Ascending aorta (tissue), 2 donors: ENCODE measurements around the gene SLC27A2. TPM values are rescaled to one million over a fixed set of nuclear protein-coding genes. Genes with fewer than 3 reads are reported as not detected.

Experiments
- DNase-seq, 2 donors: peaks; one replicate each; pipeline ENCODE4 v3.0.0-alpha.2; 2019; ENCODE audit warnings: low spot score in 2 of 2
- H3K27ac ChIP-seq, 2 donors: fragments of 200-600 bp; sonication (generic); one replicate each; pipeline ENCODE4 v1.5.1; 2016 to 2017; ENCODE audit warnings: mild to moderate bottlenecking in 1 of 2
- H3K27me3 ChIP-seq: fragments of 200-600 bp; sonication (generic); one replicate; pipeline ENCODE4 v1.5.1; 2017
- H3K36me3 ChIP-seq, 2 donors: fragments of 200-600 bp; sonication (generic); one replicate each; pipeline ENCODE4 v1.5.1; 2016
- H3K4me1 ChIP-seq, 2 donors: fragments of 200-600 bp; sonication (generic); one replicate each; pipeline ENCODE4 v1.5.1; 2016 to 2017; ENCODE audit warnings: mild to moderate bottlenecking in 1 of 2
- H3K4me3 ChIP-seq, 2 donors: fragments of 200-600 bp; sonication (generic); one replicate each; pipeline ENCODE4 v1.5.1; 2016 to 2017; ENCODE audit warnings: mild to moderate bottlenecking in 1 of 2
- H3K9me3 ChIP-seq, 2 donors: fragments of 200-600 bp; sonication (generic); one replicate each; pipeline ENCODE4 v1.5.1; 2016
- CTCF ChIP-seq, 3 experiments: fragments of 200-600 bp in 2 of 3; fragments of 450-650 bp in 1 of 3; sonication (generic) in 2 of 3; IDR thresholded peaks; one replicate each; pipeline ENCODE4 v1.5.1; 2016 to 2019; ENCODE audit warnings: antibody characterized with exemption in 3 of 3, mild to moderate bottlenecking in 1 of 3, moderate library complexity in 1 of 3
- intact Hi-C: fragments of 100-400 bp; cut with DNase I; formaldehyde crosslinking; loops from one replicate; pipeline ENCODE4 v1.15.1; 2023
- total RNA-seq: library from RNA; depleted of rRNA; stranded (reverse); fragments of >200 nt; gene quantifications from one replicate; pipeline ENCODE4 v1.1.0, GENCODE V29; 2016

Gene SLC27A2
- total RNA-seq, 1 donor from 2014 or later = not detected

GRCh38 chr15:50225938-50226337 lies 43.9 kb downstream of the SLC27A2 start:
- no peak for DNase-seq
- intact Hi-C loops = no loop called here
- Histone ChIP-seq H3K27me3 (no peaks in the 10 kb centered on the region), H3K9me3 (no peaks in the 10 kb centered on the region), H3K4me3 (no peak overlapping the region), H3K4me1 (no peaks in the 10 kb centered on the region), H3K36me3 (no peaks in the 10 kb centered on the region), H3K27ac (no peak overlapping the region)
- no peak for TF ChIP-seq CTCF (IDR thresholded peaks at IDR 0.05)

GRCh38 chr15:50227076-50227475 lies 45.1 kb downstream of the SLC27A2 start:
- Histone ChIP-seq H3K27me3 (no peaks in the 10 kb centered on the region), H3K9me3 (no peaks in the 10 kb centered on the region), H3K4me3 (no peak overlapping the region), H3K4me1 (no peaks in the 10 kb centered on the region), H3K27ac (no peak overlapping the region), H3K36me3 (no peaks in the 10 kb centered on the region)
- no peak for TF ChIP-seq CTCF (IDR thresholded peaks at IDR 0.05)
- intact Hi-C loops = no loop called here
- DNase-seq = no peak

- no peaks in the 10 kb centered on the region for H3K27me3 ChIP-seq
- intact Hi-C loops = no loop called here
- no peak for DNase-seq
- H3K27ac ChIP-seq = no peak overlapping the region
- no peaks in the 10 kb centered on the region for H3K9me3 ChIP-seq
- no peak overlapping the region for H3K4me3 ChIP-seq
- H3K36me3 ChIP-seq = no peaks in the 10 kb centered on the region
- H3K4me1 ChIP-seq = no peaks in the 10 kb centered on the region
- no peak for TF ChIP-seq CTCF (IDR thresholded peaks at IDR 0.05)
These were observed 46.9 kb downstream of the SLC27A2 start for GRCh38 chr15:50228866-50229265.

GRCh38 chr15:50229336-50229735 lies 47.3 kb downstream of the SLC27A2 start:
- Histone ChIP-seq H3K36me3 (no peaks in the 10 kb centered on the region), H3K4me1 (no peaks in the 10 kb centered on the region), H3K4me3 (no peak overlapping the region), H3K27ac (no peak overlapping the region), H3K27me3 (no peaks in the 10 kb centered on the region), H3K9me3 (no peaks in the 10 kb centered on the region)
- no peak for TF ChIP-seq CTCF (IDR thresholded peaks at IDR 0.05)
- DNase-seq = no peak
- intact Hi-C loops = no loop called here

- no peaks in the 10 kb centered on the region for H3K36me3 ChIP-seq
- no peaks in the 10 kb centered on the region for H3K9me3 ChIP-seq
- no peaks in the 10 kb centered on the region for H3K27me3 ChIP-seq
- DNase-seq = no peak
- no peaks in the 10 kb centered on the region for H3K4me1 ChIP-seq
- no peak overlapping the region for H3K4me3 ChIP-seq
- no peak for TF ChIP-seq CTCF (IDR thresholded peaks at IDR 0.05)
- H3K27ac ChIP-seq = no peak overlapping the region
- intact Hi-C loops = no loop called here
These were observed 49.8 kb downstream of the SLC27A2 start for GRCh38 chr15:50231761-50232160.

GRCh38 chr15:50232791-50233190 lies 50.8 kb downstream of the SLC27A2 start:
- no peak for TF ChIP-seq CTCF (IDR thresholded peaks at IDR 0.05)
- Histone ChIP-seq H3K36me3 (no peaks in the 10 kb centered on the region), H3K9me3 (no peaks in the 10 kb centered on the region), H3K27me3 (no peaks in the 10 kb centered on the region), H3K4me3 (no peak overlapping the region), H3K27ac (no peak overlapping the region), H3K4me1 (no peaks in the 10 kb centered on the region)
- no peak for DNase-seq
- intact Hi-C loops = no loop called here
